ENCODE data around the gene GABRG3.
"Not testable (repeated sequence)": the region's sequence is repeated elsewhere in the genome, so short reads cannot be mapped to it uniquely, and the experiment has no call there.

GABRG3 gene

DNA sequence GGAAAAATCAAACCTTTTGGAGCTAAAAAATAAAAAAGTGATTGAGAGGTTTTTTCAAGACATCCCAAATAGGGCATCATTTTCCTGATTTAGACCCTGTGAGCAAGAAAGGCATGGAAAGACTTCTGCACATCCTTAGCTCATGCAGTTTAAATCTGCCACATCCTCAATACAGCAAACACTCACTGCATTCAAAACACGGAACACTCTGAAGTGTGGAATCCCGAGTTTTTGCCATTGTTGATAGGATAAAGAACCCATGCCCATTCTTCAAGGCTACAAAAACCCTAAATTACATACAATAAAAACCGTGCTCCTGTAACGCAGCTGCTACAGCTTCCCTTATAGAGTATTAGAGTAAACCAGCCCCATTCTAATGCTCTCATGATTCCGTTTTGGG, 346.8 kb downstream of the GABRG3 start:
- FAIRE-seq (no peak), DNase-seq (ENCODE audit: insufficient read length, low spot score) (no peak)

DNA sequence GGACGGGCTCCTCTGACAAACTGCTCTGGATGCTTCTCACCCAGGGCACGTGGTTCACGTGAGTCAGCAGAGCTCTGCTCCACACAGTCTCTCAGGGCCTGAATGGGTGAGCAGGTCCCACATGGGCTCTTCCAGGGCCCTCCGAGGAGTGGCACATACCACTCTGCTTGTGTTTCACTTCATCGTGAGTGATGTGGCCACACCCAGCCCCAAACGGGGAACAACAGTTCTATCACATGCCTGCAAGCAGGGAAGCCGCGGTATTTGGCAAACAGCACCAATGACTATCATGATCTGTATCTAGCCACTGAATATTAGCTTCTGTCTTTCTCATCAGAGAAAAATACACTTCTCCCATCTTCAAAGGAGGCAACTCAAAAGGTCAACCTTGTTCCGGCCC, 352.8 kb downstream of the GABRG3 start:
- DNase-seq (ENCODE audit: insufficient read length, low spot score) (no peak), FAIRE-seq (no peak)

- DNase-seq (ENCODE audit: insufficient read length, low spot score) (no peak), FAIRE-seq (no peak)
Observed at GRCh38 chr15:27324886-27325615, 354.1 kb downstream of the GABRG3 start.

- no peak for FAIRE-seq
- DNase-seq (ENCODE audit: insufficient read length, low spot score) = no peak
Observed at GRCh38 chr15:27327467-27328025, 356.6 kb downstream of the GABRG3 start.

DNA sequence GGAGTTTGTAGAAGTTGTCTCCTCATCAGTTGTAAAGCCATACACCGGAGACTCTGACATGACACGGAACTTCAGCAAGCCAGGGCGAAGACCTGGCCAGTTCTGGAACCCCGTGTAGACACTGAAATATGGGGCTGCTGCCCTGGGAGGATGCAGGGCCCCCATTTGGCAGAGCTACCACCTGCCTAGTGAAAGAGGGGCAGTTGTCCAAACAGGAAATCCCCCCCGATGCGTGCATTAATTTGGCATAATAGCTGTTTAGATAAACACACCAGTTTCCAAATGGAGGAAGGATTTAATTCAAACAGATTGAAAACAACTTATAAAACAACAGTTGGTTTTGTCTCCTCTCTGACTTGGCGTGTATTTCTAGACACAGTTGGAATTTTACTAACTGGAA, 357.2 kb downstream of the GABRG3 start:
- FAIRE-seq (no peak), DNase-seq (ENCODE audit: insufficient read length, low spot score) (no peak)

DNA sequence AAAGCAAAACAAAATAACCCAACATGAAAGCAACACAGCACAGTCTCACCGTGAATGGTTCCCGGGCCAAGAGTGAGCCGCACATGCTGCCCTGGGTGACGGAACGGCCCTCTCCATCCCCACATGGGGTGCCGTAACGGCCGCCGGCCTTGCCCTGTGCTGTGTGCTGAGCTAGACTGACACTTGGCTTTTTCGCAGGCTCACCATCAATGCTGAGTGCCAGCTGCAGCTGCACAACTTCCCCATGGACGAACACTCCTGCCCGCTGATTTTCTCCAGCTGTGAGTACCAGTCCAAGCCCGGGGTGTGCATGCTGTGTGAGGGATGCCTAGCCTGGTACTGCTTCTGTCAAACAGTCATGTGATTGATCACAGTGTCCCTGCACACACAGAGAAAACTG, 357.6 kb downstream of the GABRG3 start:
- DNase-seq (ENCODE audit: insufficient read length, low spot score) = no peak
- FAIRE-seq = no peak

GRCh38 chr15:27330326-27330725, 359.3 kb downstream of the GABRG3 start:
- no peak for FAIRE-seq
- DNase-seq (ENCODE audit: insufficient read length, low spot score) = no peak

DNA sequence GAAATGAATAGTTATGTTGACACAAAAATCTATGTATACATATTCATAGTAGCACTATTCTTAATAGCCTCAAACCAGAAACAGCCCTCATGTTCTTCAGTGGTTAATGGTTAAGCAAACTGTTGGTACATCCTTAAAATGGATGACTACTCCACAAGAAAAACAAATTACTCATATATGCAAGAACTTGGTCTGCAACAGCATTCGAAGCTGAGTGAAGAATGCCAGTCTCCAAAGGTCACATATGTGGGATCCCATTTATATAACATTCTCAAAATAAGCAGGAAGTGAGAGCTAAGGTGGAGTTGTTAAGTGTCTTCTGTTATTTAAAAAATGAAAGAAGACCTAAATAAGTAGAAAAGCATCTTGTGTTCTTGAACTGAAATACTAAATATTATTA, 365.7 kb downstream of the GABRG3 start:
- FAIRE-seq (no peak), DNase-seq (ENCODE audit: insufficient read length, low spot score) (no peak)

- DNase-seq (ENCODE audit: insufficient read length, low spot score) (no peak), FAIRE-seq (no peak)
Observed at GRCh38 chr15:27339138-27339537, 368.2 kb downstream of the GABRG3 start.

GRCh38 chr15:27341780-27342343, 370.9 kb downstream of the GABRG3 start:
- DNase-seq (ENCODE audit: insufficient read length, low spot score) = no peak
- FAIRE-seq = no peak

- FAIRE-seq = no peak
Observed at GRCh38 chr15:27342991-27343390, 372.0 kb downstream of the GABRG3 start.

DNA sequence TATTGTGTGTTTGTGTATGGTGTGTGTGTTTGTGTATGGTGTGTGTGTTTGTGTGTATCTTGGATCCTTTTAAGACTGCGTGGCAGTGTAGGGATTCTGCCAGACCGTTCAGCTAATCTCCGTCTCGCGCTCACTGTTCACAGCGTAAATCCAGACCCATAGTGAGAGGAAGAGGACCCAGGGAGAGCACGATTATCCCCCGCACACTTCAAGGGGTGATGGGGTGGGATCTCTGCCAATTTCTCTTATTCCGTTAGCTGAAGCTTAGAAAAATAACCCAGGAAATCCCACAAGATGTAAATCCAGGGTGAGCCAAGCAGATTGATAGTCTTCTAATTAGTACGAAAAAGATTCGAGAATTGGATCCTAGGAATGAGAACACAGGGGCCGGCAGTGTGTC, 381.2 kb downstream of the GABRG3 start:
- FAIRE-seq (no peak), DNase-seq (ENCODE audit: insufficient read length, low spot score) (no peak)

More at GRCh38 chr15:27342991-27343390, 372.0 kb downstream of the GABRG3 start:
- DNase-seq (ENCODE audit: insufficient read length, low spot score) = no peak

DNA sequence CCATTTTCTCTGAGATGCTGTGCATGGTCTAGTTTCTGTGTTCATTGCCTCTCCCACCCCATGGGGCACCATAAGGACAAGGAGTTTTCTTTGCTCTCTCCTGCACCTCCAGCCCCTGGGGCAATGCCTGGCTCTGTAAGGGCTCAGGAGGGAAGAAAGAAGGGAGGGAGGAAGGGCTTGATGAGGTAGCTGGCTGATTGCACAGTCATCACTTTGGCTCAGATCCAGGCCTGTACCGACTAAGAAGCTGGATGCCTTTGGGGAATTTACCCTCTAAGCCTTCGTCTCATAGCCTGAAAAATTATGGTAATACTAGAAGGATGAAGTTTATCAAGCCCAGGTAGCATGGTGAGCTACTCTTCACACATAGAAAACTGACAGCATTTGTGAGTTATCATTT, 382.9 kb downstream of the GABRG3 start:
- no peak for FAIRE-seq

GRCh38 chr15:27358751-27359434, 387.9 kb downstream of the GABRG3 start:
- no peak for DNase-seq (ENCODE audit: insufficient read length, low spot score)
- FAIRE-seq = no peak

More for the DNA sequence above, 382.9 kb downstream of the GABRG3 start:
- no peak for DNase-seq (ENCODE audit: insufficient read length, low spot score)

GRCh38 chr15:27359586-27359985, 388.6 kb downstream of the GABRG3 start:
- FAIRE-seq (no peak), DNase-seq (ENCODE audit: insufficient read length, low spot score) (no peak)

- FAIRE-seq (no peak), DNase-seq (ENCODE audit: insufficient read length, low spot score) (no peak)
Observed at GRCh38 chr15:27360316-27360715, 389.3 kb downstream of the GABRG3 start.

- FAIRE-seq (no peak), DNase-seq (ENCODE audit: insufficient read length, low spot score) (no peak)
Observed at GRCh38 chr15:27361438-27361837, 390.5 kb downstream of the GABRG3 start.

- FAIRE-seq (no peak), DNase-seq (ENCODE audit: insufficient read length, low spot score) (no peak)
Observed at GRCh38 chr15:27365456-27365855, 394.5 kb downstream of the GABRG3 start.

GRCh38 chr15:27377391-27377790, 406.4 kb downstream of the GABRG3 start:
- DNase-seq (ENCODE audit: insufficient read length, low spot score); FAIRE-seq: not testable (repeated sequence)

DNA sequence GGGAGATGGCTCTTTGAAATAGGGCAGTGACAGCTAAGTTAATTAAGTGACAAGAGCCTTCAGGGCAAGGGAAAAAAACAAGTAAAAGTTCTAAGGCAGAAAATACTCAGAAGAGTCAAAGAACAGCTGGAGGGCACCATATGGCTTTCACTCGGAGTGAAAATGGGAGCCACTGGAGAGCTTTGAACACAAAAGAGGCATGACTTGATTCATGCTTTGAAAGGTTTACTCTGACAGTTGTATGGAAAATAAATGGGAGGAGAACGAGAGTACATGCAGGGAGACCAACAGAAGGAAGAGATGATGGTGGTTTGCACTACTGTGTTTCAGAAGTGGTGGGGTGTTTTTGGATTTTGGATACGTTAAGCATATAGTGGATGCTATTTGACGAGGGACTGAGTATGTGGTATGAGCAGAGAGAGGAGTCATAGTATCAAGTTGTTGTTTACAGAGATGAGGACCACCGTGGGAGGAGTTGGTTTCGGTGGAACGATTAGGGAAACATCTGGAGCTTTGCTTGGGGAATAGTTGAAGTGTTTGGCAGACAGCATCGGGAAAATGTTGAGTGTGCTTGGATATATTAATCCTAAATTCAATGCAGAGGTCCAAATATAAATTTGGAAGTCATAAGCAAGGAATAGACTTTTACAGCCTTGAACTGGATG, 411.5 kb downstream of the GABRG3 start:
- DNase-seq (ENCODE audit: insufficient read length, low spot score) = no peak

DNA sequence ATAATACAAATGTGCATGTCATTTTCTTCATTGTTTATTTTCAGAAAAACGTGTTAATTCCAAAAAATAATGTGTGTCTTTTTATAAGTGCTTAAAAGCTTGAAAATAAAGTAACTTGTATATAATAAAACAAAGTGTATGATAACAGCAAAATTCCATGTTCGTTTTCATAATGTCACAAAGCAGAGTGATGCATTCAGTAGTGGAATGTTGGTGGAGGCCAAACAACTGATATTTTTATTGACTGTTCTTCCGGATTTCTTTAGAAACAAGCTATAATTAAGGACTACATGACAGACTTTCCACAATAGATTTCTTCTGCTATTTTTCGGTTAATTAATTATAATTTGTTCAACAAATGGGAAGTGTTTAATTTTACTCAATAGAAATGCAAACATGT, 412.7 kb downstream of the GABRG3 start:
- no peak for DNase-seq (ENCODE audit: insufficient read length, low spot score)
- FAIRE-seq = no peak

More for the DNA sequence above, 411.5 kb downstream of the GABRG3 start:
- FAIRE-seq = no peak
